Inflammatory macrophage treated with lipopolysaccharide for 1 hour (primary cell): ENCODE measurements around the gene ADGRA1.
"Not testable (repeated sequence)": the region's sequence is repeated elsewhere in the genome, so short reads cannot be mapped to it uniquely, and the experiment has no call there.

Source experiments
- DNase-seq, 2 donors: peaks; one replicate each; pipeline ENCODE4 v3.0.0-alpha.2; 2020 to 2022

ADGRA1 gene

DNA sequence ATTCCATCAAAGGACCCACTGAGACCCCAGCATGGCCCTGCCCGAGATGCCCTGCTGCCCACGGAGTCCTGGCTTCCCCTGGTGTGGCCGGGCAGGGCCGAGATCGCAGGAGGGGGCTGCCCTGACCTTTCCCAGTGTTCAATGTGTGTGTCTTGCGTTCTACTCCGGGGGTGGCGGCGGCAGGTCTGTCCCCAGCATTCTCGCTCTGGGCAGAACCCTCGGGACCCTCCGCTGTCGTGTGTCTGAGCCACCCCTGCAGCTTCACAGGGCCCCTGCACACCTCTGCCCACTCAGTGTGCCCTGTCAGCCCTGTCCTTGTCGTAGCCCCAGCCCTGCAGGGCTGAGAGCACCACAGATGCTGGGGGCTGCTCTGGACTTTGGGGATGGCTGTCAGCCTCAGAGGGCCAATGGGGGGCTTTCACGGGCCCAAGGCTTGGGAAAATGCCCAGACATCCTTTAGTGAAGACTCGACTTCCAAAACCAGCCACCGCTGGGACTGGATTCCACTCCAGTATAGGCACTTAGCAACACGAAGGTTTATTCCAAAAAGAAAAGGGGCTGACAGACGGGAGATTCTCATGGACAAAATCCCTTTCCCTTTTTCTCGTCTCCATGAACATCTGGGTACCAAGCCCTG, 42.3 kb downstream of the ADGRA1 start:
- no peak for DNase-seq

DNA sequence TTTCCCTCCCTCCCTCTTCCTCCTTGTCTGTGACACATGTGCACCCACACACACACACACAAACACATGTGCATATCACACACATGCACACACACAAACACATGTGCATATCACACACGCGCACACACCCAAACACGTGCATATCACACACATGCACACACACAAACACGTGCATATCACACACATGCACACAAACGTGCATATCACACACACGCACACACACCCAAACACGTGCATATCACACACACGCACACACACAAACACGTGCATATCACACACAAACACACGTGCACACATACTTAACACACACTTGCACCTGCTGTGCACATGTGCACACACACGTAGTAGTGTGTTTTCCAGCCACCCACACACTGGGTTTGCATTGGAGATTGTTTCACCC, 42.9 kb downstream of the ADGRA1 start:
- DNase-seq = no peak

DNA sequence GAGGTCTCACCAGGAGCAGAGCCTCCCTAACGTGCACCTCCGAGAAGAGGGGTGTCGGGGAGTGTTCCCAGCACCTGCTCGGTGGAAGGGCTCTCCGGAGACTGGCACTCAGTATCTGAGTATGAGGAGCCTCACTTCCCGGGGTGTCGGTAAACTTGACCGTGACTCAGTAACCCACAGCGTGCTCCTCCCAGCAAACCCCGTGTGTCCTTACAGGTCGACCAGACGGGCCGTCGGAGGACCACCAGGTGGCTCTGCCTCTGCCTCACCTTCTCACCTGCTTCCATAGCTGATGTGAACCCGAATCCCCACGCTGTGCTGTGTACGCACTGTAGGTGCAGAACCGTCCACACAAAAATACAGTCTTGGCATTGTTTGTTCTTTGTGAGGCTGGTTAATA, 43.3 kb downstream of the ADGRA1 start:
- DNase-seq = no peak

DNA sequence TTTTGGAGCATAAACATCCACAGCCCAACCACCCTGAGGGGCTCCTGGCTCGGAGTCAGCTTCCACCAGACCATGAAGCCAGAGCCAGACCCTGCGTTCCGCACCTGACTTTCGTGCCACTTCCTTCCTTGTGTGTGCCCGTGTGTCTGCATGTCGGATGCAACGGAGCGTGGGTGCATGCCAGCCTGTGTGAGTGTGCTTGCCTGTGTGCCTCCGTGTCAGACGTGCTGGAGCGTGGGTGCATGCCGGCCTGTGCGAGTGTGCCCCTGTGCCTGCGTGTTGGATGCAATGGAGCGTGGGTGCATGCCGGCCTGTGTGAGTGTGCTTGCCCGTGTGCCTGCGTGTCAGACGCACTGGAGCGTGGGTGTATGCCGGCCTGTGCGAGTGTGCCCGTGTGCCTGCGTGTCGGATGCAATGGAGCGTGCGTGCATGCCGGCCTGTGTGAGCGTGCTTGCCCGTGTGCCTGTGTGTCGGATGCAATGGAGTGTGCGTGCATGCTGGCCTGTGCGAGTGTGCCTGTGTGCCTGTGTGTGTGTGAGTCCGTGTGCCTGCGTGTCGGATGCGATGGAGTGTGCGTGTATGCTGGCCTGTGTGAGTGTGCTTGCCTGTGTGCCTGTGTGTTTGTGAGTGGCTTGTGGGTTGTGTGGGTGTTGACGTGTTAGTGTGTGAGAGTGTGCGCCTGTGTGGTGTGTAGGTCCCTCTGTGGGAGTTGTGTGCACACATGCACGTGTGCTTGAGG, 44.2 kb downstream of the ADGRA1 start:
- DNase-seq = no peak

DNA sequence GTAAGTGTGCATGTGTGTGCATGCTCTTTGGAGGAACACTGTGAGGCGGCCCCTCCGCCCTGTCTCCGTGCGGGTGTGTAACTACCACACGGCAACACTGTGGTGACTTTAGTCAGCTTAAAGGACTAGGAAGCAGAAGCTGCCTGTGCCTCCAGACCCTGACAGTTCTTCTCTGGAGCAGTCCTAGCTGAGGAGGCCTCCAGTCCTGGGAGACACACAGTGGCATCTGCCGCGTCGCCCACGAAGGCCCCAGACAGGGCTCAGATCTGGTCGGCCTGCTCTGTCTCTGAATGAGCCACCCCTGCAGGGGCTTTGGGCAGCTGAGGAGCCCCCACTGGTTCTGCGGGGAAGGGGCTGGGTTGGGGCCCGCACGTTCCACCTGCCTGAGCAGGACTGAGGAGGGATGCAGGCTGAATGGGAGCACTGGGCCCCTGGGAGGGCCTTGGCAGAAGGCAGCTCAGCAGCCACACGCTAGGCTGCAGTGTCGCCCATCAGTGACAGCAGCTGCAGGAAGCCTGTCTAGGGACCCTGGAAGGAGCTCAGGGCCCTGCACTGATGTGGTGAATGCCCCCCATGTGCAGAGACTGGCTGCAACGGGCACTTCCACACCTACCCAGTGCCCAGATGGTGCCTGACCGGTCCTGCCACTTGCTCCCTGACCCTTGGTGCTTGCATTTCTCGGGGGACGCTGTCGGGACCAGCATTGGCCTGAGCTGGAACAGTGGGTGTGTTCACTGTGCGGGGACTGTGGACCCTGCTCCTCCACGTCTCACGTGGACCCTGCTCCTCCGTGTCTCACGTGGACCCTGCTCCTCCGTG, 45.0 kb downstream of the ADGRA1 start:
- no peak for DNase-seq

DNA sequence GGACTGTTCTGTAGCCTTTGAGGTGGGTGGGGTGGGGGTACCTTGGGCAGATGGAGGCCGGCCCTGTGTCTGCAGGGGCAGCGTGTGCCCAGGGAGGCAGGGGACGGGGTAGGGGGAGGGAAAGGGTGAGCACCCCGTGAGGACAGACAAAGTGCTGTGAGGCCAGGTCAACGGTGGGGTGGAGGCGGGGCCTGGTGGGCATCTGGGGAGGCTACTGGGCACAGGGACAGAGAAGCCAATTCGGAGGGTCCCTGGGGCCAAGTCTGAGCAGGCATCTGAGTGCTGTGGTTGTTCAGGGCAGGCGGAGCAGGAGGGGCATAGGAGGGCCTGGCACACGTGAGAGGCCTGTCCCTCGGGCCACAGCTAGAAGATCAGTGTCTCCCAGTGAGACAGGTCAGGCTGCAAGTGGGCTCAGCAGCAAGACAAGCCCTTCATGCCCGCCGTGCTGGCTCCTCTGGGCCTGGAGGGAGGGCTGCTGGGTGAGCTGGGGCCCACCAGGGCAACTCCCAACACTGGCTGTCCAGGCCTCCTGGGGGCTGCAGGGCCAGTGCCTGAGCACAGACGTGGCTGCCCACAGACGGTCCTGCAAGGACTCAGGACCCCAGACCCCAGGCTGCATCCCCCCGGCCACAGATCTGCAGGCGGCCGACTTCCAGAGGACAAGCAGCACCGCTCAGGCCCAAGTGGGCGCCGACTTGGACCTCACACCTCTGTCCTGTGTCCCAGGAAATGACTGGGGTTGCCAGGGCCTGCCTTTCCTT, 45.9 kb downstream of the ADGRA1 start:
- DNase-seq = no peak

DNA sequence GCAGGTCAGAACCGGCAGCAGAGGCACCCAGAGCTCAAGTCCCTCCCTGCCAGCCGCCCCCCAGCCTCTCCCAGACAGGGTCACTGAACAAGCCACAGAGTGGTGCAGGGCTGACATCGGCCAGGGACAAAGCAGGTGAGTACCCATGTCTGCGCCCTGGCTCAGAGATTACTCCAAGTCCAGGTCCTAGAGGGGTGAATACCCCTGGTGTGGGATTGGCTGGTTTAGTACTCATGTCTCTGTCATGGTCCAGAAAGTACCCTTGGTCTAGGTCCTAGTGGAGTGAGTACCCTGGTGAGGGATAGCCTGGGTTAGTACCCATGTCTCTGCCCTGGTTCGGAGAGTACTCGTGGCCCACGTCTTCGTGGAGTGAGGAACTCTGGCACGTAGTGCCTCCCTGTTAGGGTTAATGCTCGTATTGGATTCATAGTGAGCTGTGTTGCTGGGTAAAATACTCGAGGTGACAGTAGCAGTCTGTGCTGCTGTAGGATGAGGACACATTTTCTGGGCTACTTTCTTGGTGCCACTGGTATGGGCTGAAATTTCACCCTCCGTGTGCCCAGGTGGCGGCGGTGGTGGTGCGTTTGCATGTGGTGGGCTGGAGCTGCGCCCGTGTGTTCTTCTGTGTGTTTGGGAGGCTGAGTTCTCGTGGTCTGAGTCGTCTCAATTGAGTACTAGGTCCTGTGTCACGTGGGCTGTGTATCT, 46.8 kb downstream of the ADGRA1 start:
- no peak for DNase-seq

DNA sequence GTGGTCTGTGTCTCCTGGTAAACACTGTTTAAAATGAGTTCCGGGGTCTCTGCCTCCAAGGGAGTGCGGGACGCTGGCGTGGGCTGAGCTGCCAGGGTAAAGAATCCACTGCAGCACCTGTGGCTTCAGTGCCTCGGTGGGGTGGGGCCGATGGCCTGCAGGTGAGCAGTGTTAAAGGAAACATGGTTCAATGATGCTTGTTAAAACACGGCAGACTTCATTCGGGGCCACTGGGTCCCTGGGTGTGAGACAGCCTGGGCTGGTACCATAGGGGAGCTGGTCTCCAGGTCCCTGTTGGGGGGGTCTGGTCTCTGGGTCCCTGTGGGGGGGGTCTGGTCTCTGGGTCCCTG, 47.4 kb downstream of the ADGRA1 start:
- DNase-seq = no peak

DNA sequence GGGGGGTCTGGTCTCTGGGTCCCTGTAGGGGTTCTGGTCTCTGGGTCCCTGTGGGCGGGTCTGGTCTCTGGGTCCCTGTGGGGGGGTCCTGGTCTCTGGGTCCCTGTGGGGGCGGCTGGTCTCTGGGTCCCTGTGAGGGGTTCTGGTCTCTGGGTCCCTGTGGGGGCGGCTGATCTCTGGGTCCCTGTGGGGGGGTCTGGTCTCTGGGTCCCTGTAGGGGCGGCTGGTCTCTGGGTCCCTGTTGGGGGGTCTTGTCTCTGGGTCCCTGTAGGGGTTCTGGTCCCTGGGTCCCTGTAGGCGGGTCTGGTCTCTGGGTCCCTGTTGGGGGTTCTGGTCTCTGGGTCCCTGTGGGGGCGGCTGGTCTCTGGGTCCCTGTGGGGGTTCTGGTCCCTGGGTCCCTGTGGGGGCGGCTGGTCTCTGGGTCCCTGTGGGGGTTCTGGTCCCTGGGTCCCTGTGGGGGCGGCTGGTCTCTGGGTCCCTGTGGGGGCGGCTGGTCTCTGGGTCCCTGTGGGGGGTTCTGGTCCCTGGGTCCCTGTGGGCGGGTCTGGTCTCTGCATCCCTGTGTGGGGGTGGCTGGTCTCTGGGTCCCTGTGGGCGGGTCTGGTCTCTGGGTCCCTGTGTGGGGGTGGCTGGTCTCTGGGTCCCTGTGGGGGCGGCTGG, 49.9 kb downstream of the ADGRA1 start:
- not testable (repeated sequence) for DNase-seq

DNA sequence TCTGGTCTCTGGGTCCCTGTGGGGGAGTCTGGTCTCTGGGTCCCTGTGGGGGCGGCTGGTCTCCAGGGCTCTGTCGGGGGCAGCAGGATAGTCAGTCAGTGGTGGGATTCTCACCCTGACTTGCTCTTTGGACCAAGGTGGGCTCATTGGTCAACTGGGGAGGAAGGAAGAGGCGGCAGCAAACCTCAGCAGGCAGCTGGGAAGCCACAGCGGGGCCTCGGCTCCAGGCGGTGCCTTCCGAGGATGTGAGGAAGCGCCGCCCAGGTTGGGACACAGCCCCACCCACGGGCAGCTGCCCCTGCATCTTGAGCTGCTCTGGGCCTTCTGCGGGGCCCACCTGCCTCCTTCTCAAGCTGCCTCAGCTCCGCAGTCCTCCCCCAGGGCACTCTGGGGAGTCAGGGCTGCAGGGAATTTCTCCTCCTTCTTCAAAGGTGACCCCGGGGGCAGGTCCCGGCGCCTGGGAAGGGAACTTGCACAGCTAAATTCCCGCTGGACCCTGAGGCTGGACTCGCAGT, 51.9 kb downstream of the ADGRA1 start:
- no peak for DNase-seq

DNA sequence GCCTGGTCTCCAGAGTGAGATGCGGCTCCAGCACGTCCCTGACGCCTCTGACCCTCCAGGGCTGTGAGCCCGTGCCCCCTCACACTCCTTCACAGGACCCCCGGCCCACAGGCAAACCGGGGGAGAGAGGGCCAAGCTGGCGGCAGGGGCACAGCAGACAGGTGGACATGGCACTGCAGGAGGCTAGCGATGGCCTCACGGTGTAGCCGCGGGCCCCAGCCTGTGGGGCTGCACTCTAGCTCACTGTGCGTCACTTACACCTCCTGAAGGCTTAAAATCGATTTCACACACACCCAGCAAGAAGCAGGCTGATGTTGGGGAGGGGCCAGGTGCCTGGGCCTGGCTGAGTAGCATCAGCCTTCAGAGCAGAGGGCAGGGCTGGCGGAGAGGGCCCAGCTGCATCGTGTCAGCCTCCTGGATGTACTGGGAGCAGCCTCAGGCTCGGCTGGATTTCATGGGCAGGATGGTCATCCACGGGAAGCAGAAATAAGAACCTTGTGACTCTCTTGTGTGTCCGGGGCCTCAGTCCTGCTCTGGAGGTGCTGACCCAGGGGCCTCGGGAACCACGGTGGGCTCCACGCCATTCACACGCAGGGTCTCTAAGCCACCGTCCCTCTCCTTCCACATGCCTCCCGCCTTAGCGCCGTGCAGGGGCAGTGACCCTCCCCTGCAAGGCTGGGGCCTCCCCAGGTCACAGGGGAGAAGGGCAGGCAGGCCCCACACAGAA, 52.9 kb downstream of the ADGRA1 start:
- DNase-seq = no peak

DNA sequence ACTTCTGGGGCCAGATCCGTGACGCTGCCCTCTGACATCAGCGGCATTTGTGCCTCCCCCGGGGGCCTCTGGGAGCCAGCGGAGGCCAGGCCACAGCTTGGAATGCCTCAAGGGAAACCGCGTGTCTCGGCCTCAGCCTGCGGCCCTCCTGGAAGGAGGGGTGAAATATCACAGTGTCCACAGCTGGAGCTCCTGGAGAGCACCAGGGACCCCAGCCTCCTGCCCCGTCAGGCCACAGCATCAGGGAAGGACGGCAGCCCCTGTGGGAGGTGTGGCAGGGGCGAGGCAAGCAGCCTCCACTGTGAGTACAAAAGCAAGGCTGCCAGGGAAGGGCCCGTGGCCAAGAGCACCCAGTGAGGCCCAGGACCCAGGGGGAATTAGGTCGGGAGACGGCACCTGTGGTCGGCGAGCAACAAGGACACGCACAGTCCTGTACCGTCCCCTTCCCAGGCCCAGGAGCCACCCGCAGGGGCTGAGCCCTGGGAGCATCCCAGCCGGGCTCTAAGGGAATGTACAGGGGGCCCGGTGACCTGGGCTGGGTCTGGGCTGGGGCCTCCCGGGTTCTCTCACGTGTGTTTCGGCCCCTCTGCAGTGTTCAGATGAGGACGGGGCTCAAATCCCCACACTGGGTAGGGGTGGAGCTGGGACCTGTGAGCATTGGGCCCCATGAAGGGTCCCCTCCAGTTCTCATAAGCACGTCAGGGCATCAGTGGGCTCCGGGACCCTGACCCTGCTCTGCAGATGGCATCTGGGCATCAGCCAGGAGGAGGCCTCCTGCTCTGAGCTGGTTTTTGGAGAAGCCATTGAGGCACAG, 53.6 kb downstream of the ADGRA1 start:
- DNase-seq = no peak

DNA sequence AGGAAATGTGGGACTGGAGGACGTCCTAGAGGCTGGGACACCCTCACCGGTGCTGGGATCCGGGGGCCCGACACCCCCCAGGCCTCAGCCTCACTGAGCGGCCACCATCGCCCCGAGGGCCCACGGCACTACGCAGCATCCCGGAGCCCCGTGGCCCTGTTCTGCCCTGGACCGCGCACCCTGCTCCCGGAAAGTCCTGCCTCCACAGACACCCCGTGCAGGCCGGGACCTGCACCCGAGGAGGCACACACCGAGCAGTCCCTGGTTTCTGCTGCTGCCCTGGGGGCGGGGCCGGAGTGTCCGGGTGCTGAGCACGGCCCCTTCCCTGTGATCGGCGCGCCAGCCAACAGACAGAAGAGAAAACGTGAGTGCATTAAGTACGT, 54.2 kb downstream of the ADGRA1 start:
- no peak for DNase-seq

DNA sequence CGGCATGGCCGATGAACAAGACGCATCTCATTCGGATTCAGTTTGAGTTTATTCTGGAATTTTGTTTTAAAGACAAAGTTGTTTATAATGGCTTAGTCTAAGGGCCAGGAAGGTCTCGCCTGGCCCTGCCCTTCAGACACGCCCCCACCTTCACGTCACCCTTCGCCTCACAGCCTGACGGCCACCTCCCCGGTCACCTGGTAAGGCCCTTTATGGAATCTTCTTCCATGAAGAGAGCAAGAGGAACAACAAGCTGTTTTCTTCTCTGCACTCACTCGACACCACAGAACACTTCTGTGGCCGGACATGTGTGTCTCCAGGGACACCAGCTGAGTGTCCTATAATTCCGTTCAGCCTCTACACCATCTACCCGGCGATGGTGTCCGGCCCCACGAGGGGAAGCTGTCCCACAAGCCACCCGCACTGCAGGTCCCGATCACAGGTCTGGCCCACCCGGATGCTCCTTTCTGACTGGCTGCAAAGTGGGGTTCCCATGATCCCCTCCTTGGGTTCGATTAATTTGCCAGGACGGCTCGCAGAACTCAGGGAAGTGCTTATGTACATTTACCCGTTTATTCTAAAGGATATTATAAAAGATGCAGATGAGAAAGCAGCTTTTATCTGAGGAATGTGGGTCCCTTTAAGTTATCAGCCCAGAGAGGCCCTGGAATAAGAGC, 54.9 kb downstream of the ADGRA1 start:
- no peak for DNase-seq

DNA sequence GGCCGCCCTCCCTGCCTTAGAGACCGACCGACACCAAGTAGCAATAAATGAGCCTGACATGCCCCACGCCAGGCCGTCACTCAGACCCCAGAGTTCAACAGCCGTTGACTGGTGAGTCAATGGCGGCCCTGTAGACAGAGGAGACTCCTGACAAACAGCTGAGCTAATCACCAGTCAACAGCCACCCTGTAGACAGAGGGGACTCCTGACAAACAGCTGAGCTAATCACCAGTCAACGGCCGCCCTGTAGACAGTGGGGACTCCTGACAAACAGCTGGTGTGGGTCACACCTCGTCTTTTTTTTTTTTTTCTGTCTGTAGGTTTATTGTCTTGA, 55.4 kb downstream of the ADGRA1 start:
- DNase-seq = no peak

DNA sequence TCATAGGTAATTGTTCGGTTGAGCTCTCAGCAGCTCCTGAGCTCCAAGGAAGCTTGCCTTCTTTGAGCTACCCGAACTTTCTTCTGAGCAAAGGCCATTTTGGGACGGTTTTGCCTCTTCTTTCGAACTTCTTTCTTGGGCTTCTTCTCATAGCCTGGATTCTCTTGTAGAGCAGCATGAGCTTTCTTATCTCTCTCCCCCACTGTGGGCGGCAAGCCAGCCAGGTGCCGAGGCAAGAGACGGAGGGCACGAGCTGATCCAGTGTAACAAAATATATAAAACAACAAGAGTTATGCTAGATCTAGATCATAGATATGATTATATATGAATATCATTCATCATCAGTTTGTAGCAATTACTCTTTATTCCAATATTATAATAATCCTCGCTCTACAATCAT, 55.8 kb downstream of the ADGRA1 start:
- no peak for DNase-seq

DNA sequence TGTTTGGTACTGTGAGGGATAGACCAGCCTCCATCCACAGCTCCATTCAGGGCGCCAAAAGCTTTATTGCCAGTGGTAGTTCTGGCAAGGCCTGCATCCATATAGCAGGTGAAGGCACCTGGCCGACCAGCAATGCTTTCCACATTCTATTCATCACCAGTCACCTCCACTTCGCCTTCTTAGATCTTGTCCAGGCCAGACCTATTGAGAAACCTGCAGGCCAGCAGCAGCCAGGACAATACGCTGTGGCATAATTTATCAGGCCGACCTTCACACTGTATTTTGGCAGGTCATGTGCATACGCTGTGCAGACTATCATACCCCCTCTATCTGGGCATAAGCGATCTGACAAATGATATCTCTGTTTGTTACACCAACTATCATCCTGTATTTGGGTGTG, 57.0 kb downstream of the ADGRA1 start:
- DNase-seq = no peak

DNA sequence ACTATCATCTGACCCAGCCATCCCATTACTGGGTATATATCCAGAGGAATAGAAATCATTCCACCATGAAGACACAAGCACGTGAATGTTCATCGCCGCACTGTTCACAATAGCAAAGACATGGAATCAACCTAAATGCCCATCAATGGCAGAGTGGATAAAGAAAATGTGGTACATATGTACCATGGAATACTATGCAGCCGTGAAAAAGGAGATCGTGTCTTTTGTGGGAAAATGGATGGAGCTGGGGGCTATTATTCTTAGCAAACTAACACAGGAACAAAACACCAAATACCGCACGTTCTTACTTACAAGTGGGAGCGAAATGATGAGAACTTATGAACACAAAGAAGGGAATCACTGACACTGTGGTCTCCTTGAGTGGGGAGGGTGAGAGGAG, 62.5 kb downstream of the ADGRA1 start:
- no peak for DNase-seq

DNA sequence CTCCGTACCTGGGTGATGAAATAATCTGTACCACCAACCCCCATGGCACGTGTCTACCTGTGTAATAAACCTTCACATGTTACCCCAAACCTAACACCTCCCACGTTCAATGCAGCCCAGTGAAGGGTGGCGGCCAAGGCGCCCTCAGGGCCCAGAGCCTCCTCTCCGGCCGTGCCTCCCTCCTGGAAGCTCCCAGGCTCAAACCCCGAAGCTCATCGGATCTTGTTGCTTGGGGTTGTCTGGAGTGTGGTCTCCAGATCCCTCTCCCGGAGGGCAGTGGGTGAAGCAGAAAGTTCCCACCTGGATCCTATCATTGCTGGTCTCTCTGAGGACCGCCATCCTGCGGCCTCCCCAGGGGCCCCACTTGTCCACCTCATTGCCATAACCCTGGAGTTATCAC, 62.9 kb downstream of the ADGRA1 start:
- DNase-seq = no peak

DNA sequence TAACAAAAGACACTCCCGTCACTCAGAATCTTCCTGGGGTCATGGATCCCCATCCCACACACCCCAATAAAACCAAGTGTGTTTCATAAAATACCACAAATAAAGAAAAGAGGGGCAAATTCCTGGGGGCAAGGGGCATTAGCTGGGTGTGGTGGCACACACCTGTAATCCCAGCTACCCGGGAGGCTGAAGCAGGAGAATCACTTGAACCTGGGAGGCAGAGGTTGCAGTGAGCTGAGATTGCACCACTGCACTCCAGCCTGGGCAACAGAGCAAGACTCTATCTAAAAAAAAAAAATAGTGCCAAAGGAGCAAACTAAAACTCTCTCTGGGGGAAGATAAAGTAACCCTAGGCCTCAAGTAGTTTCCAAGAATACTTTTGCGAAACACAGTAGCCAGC, 63.3 kb downstream of the ADGRA1 start:
- not testable (repeated sequence) for DNase-seq
